AG20443 (cell line): ENCODE measurements around the gene ADH7.

ENCODE experiments used
- DNase-seq: peaks from one replicate; pipeline ENCODE4 v3.0.0; 2012; ENCODE audit warnings: low spot score, mixed read lengths

ADH7 gene

GRCh38 chr4:99435154-99435553 is at the start of gene ADH7:
Gene ADH7 (minus strand): TSS chr4:99435342. CDS start chr4:99435233, 109 bp downstream.
- no peak for DNase-seq

DNA sequence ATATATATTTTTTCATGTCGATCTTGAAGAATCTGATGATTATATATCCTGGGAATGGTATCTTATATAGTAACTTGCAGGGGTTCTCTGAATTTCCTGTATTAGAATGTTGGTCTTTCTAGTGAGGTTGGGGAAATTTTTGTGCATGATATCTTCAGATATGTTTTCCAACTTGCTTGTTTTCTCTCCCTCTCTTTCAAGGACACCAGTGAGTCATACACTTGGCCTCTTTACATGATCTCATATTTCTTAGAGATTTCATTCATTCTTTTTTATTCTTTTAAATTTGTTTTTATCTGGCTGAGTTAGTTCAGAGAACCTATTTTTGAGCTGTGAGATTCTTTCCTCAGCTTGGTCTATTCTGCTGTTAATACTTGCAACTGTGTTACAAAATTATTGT is 48.5 kb upstream of the ADH7 start:
- DNase-seq: no peak

DNA sequence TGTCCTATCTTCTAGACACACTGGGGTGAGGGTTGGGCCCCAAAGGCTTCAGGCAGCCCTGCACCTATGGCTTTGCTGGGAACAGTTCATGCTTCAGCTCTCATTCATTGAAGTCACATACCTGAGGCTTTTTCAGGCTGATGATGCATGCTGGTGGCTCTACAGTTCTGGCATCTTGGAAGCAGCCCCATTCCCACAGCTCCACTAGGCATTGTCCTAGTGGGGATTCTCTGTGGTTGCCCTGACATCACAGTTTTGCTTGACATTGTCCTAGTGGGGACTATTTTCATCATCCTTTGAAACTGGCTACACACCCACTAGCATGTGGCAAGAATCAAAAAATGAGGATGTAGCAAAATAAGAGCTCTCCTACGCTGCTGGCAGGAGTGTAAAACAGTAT is 38.0 kb upstream of the ADH7 start:
- DNase-seq: no peak

DNA sequence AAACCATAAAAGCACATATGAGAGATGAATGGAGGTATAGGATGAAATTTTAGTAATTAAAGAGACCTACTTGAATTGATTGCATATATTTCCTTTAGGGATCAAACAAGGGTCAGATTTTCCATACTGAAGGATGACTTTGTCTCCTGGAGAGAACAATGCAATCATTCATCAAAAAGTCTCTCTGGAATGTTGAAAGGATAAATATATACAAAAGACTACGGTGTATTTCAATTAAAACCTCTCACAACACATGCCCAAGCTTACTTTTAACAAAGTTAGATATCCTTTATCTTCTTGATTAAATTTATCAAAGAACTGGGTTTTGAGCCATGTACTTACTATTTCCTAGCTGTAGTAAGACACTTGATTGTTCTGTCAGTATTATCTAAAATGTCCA is 36.8 kb upstream of the ADH7 start:
- no peak for DNase-seq

DNA sequence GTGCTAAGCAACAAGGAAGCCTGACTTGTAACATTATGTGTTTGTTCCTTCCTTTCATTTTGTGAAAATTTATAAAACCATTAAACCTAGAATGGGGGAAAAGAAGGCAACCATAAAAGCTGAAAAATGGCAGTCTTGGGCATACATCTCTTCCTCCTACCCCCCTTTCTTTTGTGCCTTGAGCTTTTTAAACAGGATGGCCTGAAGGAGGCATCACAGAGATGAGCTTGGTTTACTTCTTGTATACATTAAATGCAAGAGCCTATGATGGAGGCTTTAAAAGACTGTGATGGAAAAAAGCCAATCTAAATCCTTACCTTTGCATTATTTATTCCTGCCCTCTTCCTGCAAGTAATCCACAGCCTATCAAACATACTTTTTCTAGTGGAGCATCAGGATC is 36.2 kb upstream of the ADH7 start:
- no peak for DNase-seq

GRCh38 chr4:99468889-99469288 is 33.7 kb upstream of the ADH7 start:
- DNase-seq: peak; percentile 23

DNA sequence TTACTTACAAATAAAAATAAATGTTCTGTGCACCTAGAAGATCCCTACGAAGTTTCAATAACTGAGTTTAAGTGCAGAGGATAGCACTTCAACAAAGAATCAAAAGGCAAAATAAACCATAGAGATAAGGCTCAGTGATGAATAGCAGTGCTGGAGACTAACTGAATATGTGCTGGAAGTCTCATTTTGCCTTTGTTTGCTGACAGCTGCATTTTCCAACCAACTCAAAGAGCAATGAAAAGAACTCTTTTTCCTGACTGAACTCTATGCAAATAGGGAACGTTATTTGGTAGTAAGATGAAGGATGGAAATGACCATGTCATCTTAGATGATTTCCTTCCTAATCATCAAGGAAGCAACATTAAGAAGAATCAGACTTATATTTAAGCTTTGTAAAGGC is 32.7 kb upstream of the ADH7 start:
- DNase-seq: no peak

GRCh38 chr4:99463566-99463965 is 28.4 kb upstream of the ADH7 start:
- no peak for DNase-seq

- peak; percentile 84 for DNase-seq
Observed at GRCh38 chr4:99462875-99463464, 27.8 kb upstream of the ADH7 start.

DNA sequence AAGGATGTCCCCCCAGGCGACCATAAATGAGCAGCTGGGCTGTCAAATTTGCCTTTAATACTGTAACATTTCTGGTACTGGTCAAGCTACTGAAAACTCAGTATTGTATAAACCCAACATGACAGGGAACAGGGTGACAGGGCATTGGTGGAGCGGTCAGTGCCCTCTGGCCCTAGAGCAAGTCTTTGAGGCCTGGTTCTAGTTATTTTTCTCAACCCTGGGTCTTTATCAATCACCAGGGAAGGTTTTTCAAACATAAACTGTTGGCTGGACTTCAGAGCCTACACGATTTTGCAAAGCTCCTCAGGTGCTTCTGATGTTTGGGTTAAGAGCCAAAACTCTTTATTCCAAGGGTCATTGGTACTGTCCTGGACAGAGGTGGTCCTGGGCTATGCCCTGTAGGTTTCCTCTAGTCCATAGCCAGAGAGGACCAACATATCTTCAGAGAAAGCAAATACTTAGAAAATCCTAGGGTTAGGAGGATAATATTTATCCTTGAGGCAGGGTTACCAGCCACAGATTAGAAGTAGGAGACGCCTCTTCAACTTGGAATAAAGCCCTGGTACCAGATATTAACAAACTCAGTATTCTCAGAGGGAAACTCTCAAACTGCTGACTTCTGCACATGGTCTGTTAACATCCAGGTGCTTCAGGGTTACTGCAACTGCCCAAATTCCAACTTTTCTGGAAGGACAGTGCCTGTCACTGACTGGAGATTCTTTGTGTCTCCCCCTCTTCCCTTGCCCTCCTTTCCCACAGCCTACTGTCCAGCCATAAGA is 26.7 kb upstream of the ADH7 start:
- no peak for DNase-seq

- no peak for DNase-seq
Observed at GRCh38 chr4:99459546-99460042, 24.5 kb upstream of the ADH7 start.

DNA sequence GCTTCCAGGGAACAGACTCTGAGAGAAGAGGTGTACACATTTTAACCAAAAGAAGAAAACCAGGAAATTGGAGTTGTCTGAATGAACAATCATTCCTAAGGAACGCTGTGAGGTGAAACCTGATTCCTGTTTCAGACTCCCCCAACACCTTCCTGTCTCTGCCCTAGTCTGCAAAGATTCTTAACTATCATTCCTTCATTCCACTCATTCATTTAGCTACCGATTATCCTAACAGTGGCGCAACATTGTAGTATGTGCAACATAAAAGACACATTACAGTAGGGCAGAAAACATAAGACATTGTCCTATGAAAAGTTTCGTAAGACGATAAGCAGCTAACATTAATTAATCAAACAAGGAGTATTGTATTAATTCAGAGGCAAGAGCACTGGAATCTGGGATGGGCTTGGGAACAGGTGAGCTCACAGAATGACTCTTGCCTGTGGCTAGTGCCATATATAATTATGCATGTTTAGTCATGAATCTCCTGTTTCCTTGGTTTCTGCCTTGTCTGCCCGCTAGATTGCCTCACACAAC is 23.8 kb upstream of the ADH7 start:
- DNase-seq: no peak

DNA sequence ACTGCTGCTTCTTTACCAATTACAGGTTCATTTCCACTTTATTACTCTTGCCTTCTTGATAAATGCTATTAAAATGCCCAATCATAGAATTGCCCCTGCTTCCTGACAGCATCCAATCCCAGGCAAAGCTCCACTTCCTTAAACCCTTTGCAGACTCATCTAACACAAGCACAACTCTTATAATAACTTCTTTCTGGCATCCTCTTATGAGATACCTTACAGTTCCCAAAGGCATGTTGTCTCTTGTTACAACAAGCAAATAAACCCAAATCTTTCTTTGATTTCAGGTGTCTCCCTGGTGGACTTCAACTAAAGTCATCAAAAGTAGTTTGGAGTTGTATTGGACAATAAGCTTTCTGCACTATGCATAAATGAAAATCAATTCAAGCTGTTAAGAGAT is 22.5 kb upstream of the ADH7 start:
- no peak for DNase-seq

- DNase-seq: no peak
Observed at GRCh38 chr4:99457270-99457669, 22.1 kb upstream of the ADH7 start.

GRCh38 chr4:99447513-99447912 is 12.4 kb upstream of the ADH7 start:
- no peak for DNase-seq

DNA sequence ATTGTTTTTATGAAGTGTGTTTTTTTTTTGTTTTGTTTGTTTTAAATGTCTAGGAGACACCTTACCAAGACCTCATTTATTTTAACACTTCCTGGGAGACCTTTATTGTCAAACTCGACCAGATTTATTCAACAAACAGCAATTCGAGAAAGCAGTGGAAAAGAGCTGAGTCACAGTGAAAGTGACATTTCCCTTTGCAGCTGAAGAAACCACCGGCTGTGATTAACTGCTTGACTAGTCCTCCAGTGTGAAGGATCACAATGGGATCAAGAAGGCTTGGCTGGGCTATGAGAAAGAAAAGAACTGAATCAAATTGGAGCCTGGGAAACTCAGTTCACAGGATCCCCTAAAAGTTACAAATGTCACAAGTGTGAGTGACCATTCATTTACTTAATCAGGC is 11.9 kb upstream of the ADH7 start:
- peak; percentile 52 for DNase-seq

DNA sequence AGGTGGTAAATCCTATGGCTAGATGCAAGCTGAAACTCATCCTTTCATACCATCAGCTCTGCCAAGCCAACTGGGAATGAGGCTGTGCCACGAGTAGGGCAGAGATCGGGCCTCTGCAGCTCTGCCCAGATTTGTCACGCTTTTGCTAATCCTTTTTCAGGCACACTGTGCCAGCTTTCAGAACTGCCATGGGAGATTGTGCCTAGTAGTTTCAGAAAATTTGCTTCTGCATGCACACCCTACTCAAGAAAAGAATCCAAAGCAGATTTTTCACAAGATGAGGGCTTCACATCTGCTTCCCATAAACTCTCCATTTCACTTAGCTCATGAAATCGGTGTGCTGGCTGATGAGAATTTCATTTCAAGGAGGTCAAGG is 3.3 kb upstream of the ADH7 start:
- no peak for DNase-seq

DNA sequence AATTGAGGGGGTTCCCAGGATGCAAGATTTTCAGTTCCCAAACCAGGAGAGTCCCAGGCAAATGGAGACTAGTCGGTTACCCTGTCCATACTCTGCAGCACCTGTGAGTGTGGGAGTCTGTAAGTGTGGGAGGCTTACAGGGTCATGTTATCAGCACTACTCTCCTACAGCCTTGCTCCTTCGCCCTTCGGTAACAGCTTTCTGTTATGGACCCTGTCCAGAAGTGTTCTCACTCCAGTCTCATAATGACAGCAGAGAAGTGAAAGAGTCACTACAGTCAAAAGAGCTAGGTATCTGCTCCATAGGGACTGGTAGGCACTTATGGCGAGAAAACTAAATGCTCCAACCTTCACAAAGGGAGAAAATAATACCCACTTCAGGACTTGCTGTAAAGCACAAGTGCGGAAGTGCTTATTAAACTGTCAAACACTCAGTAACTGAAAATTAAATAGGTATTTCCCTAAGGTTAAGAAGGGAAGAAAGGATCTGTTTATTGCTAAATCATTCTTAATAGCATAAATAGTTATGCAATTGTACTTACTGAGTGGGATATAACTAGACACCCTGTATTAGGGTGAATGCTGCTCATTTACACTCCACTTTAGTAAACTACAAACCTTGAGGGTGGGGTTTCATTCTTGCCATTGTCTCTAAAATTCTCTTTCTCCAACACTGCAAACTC is 2.7 kb upstream of the ADH7 start:
- no peak for DNase-seq

- no peak for DNase-seq
Observed at GRCh38 chr4:99436976-99437722, 2.0 kb upstream of the ADH7 start.

GRCh38 chr4:99436462-99436861 is 1.3 kb upstream of the ADH7 start:
- no peak for DNase-seq

GRCh38 chr4:99430106-99430505 is 5.0 kb downstream of the ADH7 start:
- no peak for DNase-seq

DNA sequence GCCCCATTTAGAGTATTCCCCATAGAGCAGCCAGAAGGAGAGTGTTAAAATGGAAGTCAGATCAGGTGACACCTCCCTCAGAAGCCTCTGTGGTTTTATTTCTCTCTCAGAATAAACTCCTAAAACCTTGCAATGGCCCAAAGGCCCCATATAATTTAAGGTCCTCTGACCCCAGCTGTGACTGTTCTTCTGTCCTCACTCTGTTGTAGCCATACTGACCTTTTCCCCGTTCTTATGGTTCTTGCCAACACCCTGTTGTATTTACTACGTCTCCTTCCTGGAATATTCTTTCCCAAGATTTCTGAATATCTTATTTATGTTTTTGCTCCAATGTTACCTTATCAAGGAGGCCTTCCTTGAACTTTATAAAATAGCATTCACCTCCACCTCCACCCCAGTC is 18.0 kb downstream of the ADH7 start:
- no peak for DNase-seq
